Measurements from ENCODE around the gene UMPS. TPM values are rescaled to one million over a fixed set of nuclear protein-coding genes. Genes with fewer than 3 reads are reported as not detected.

The UMPS gene
- total RNA-seq, 1 donor from 2014 or later: 47.6 TPM

- peaks cover 18% of the 10 kb centered on the region for H4K20me1 ChIP-seq (ENCODE audit: low read depth)
- H2AFZ ChIP-seq (replicated peaks): no peak overlapping the region
- H3K36me3 ChIP-seq: peaks cover 29% of the 10 kb centered on the region
- no peaks in the 10 kb centered on the region for H3K4me1 ChIP-seq
- H3K9me3 Mint-ChIP-seq: no peaks in the 10 kb centered on the region
- H3K27ac ChIP-seq: no peak overlapping the region
- H3K4me1 Mint-ChIP-seq: no peaks in the 10 kb centered on the region
- peaks cover 3% of the 10 kb centered on the region for H3F3A ChIP-seq (ENCODE audit: low read depth)
- H3K27ac Mint-ChIP-seq: no peak overlapping the region
- H3K36me3 Mint-ChIP-seq: peaks cover 50% of the 10 kb centered on the region
- H3K79me2 ChIP-seq (ENCODE audit: low read depth): peaks cover 34% of the 10 kb centered on the region
- no peak overlapping the region for H3K4me2 ChIP-seq
- H3K4me3 Mint-ChIP-seq: no peak overlapping the region
- no peak for DNase-seq (ENCODE audit: low spot score)
- H3K4me3 ChIP-seq: no peak overlapping the region
- no peaks in the 10 kb centered on the region for H3K27me3 ChIP-seq
- peaks cover 3% of the 10 kb centered on the region for H3K27me3 Mint-ChIP-seq (ENCODE audit: insufficient read depth, low read depth)
- no peak for TF ChIP-seq EZH2phosphoT487 (IDR thresholded peaks at IDR 0.05)
- TF ChIP-seq EZH2 (IDR thresholded peaks at IDR 0.05): no peak
- no peaks in the 10 kb centered on the region for H3K9me3 ChIP-seq (ENCODE audit: low read depth)
- H3K9ac ChIP-seq: no peak overlapping the region
Measured at GRCh38 chr3:124741027-124741426, 10.8 kb downstream of the UMPS start.

- Histone ChIP-seq H3K9me3 (ENCODE audit: low read depth) (no peaks in the 10 kb centered on the region), H3K4me3 (no peak overlapping the region), H3K36me3 (peaks cover 22% of the 10 kb centered on the region), H3F3A (ENCODE audit: low read depth) (peaks cover 16% of the 10 kb centered on the region), H3K27ac (no peak overlapping the region), H4K20me1 (ENCODE audit: low read depth) (peaks cover 7% of the 10 kb centered on the region), H3K4me2 (no peak overlapping the region), H3K27me3 (no peaks in the 10 kb centered on the region), H3K9ac (no peak overlapping the region), H3K79me2 (ENCODE audit: low read depth) (no peaks in the 10 kb centered on the region), H2AFZ (replicated peaks) (no peak overlapping the region), H3K4me1 (no peaks in the 10 kb centered on the region)
- H3K27me3 Mint-ChIP-seq (ENCODE audit: insufficient read depth, low read depth): no peaks in the 10 kb centered on the region
- H3K36me3 Mint-ChIP-seq: peaks cover 38% of the 10 kb centered on the region
- no peak overlapping the region for H3K27ac Mint-ChIP-seq
- DNase-seq (ENCODE audit: low spot score): no peak
- no peak overlapping the region for H3K4me3 Mint-ChIP-seq
- no peaks in the 10 kb centered on the region for H3K4me1 Mint-ChIP-seq
- TF ChIP-seq, protein P1, sequence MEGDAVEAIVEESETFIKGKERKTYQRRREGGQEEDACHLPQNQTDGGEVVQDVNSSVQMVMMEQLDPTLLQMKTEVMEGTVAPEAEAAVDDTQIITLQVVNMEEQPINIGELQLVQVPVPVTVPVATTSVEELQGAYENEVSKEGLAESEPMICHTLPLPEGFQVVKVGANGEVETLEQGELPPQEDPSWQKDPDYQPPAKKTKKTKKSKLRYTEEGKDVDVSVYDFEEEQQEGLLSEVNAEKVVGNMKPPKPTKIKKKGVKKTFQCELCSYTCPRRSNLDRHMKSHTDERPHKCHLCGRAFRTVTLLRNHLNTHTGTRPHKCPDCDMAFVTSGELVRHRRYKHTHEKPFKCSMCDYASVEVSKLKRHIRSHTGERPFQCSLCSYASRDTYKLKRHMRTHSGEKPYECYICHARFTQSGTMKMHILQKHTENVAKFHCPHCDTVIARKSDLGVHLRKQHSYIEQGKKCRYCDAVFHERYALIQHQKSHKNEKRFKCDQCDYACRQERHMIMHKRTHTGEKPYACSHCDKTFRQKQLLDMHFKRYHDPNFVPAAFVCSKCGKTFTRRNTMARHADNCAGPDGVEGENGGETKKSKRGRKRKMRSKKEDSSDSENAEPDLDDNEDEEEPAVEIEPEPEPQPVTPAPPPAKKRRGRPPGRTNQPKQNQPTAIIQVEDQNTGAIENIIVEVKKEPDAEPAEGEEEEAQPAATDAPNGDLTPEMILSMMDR (IDR thresholded peaks at IDR 0.05): no peak
- TF ChIP-seq EZH2 (IDR thresholded peaks at IDR 0.05) (no peak), EZH2phosphoT487 (IDR thresholded peaks at IDR 0.05) (no peak)
- no peaks in the 10 kb centered on the region for H3K9me3 Mint-ChIP-seq
Measured at GRCh38 chr3:124745756-124746155, 15.5 kb downstream of the UMPS start.

GRCh38 chr3:124747111-124747981 lies 17.1 kb downstream of the UMPS start:
- Mint-ChIP-seq H3K27me3 (ENCODE audit: insufficient read depth, low read depth) (peaks cover 6% of the 10 kb centered on the region), H3K4me1 (no peaks in the 10 kb centered on the region), H3K9me3 (peaks cover 10% of the 10 kb centered on the region), H3K36me3 (peaks cover 28% of the 10 kb centered on the region), H3K27ac (no peak overlapping the region), H3K4me3 (no peak overlapping the region)
- Histone ChIP-seq H3K4me2 (no peak overlapping the region), H3K36me3 (peaks cover 10% of the 10 kb centered on the region), H3F3A (ENCODE audit: low read depth) (peaks cover 16% of the 10 kb centered on the region), H3K27me3 (no peaks in the 10 kb centered on the region), H3K4me1 (no peaks in the 10 kb centered on the region), H2AFZ (replicated peaks) (no peak overlapping the region), H4K20me1 (ENCODE audit: low read depth) (no peaks in the 10 kb centered on the region), H3K27ac (no peak overlapping the region), H3K9me3 (ENCODE audit: low read depth) (no peaks in the 10 kb centered on the region), H3K79me2 (ENCODE audit: low read depth) (no peaks in the 10 kb centered on the region), H3K9ac (no peak overlapping the region), H3K4me3 (no peak overlapping the region)
- DNase-seq (ENCODE audit: low spot score): no peak
- TF ChIP-seq, protein P1 (IDR thresholded peaks at IDR 0.05): no peak
- no peak for TF ChIP-seq EZH2 (IDR thresholded peaks at IDR 0.05)
